Measurements from ENCODE around the gene NAGLU. TPM values are rescaled to one million over a fixed set of nuclear protein-coding genes. Genes with fewer than 3 reads are reported as not detected.

NAGLU gene
- total and polyA plus RNA-seq, 2 of the 13 experiments (the other 11 are each of a cell fraction or from before 2014, with no cell fraction given), result 28.2 to 40.1 TPM

- TF ChIP-seq ZNF235 (CRISPR knock-in tag; IDR thresholded peaks at IDR 0.05; ENCODE audit: borderline replicate concordance) (no peak), BCLAF1 (IDR thresholded peaks at IDR 0.05) (no peak), ZNF382 (CRISPR knock-in tag; IDR thresholded peaks at IDR 0.05; ENCODE audit: borderline replicate concordance) (no peak), RNF2 (conservative IDR thresholded peaks at IDR 0.05; ENCODE audit: low read depth) (peak; percentile 75), CSRNP2 (CRISPR knock-in tag; conservative IDR thresholded peaks at IDR 0.05; ENCODE audit: low read depth) (no peak), FOSL2 (CRISPR knock-in tag; IDR thresholded peaks at IDR 0.05) (peak; percentile 44), ZNF354B (CRISPR knock-in tag; IDR thresholded peaks at IDR 0.05) (peak; percentile 17; the same call in 1 of the 2 replicates), MATR3 (CRISPR knock-in tag; IDR thresholded peaks at IDR 0.05) (no peak), ZNF143 (CRISPR knock-in tag; IDR thresholded peaks at IDR 0.05) (no peak; the same call in 1 of the 2 replicates), CREBL2 (CRISPR knock-in tag; IDR thresholded peaks at IDR 0.05; ENCODE audit: borderline replicate concordance) (no peak), IRF9 (CRISPR knock-in tag; IDR thresholded peaks at IDR 0.05; ENCODE audit: borderline replicate concordance) (peak; percentile 85), RBM22 (optimal IDR thresholded peaks at IDR 0.05; ENCODE audit: low read length) (peak; percentile 91), MED1 (CRISPR knock-in tag; IDR thresholded peaks at IDR 0.05) (peak; percentile 75), TFAP4 (IDR thresholded peaks at IDR 0.05; ENCODE audit: borderline replicate concordance, low read depth) (no peak; the same call in 1 of the 2 replicates), ZNF124 (CRISPR knock-in tag; IDR thresholded peaks at IDR 0.05) (peak; percentile 89), HOXA7 (CRISPR knock-in tag; IDR thresholded peaks at IDR 0.05) (no peak), ZNF605 (CRISPR knock-in tag; IDR thresholded peaks at IDR 0.05) (peak; percentile 52; the same call in 1 of the 2 replicates), SRSF1 (optimal IDR thresholded peaks at IDR 0.05; ENCODE audit: low read depth, low read length) (no peak), ESRRA (CRISPR knock-in tag; IDR thresholded peaks at IDR 0.05; ENCODE audit: low read depth) (peak; percentile 45), MTA3 (CRISPR knock-in tag; IDR thresholded peaks at IDR 0.05) (no peak), PHF20 (CRISPR knock-in tag; IDR thresholded peaks at IDR 0.05) (peak; percentile 85), TP53 (CRISPR knock-in tag; conservative IDR thresholded peaks at IDR 0.05) (peak; percentile 90; the same call in 1 of the 2 replicates), TBX3 (IDR thresholded peaks at IDR 0.05; ENCODE audit: borderline replicate concordance) (no peak), ZNF329 (CRISPR knock-in tag; IDR thresholded peaks at IDR 0.05; ENCODE audit: low read depth) (no peak), ZSCAN12 (CRISPR knock-in tag; IDR thresholded peaks at IDR 0.05) (no peak)
Observed at GRCh38 chr17:42577532-42578281, 41.7 kb downstream of the NAGLU start, which contains the start of gene PSMC3IP (continued).

Data from HepG2 (cell line).